HG02798 (cell line): Measurements from ENCODE around the gene LDB1.

Experiments used
- ATAC-seq: cut with Tn5 transposase; IDR thresholded peaks from one replicate; pipeline ENCODE4 v1.9.1; 2021; ENCODE audit warnings: mild to moderate bottlenecking; ENCODE audit not compliant: unreplicated experiment, poor library complexity

LDB1 gene

GRCh38 chr10:102120142-102120990 lies at the start of gene LDB1:
Gene LDB1, minus strand, starts transcription at chr10:102120368. Its CDS starts 258 bp downstream, at chr10:102120110.
- ATAC-seq = peak; percentile 65

- no peak for ATAC-seq
Observed at GRCh38 chr10:102167861-102168260, 47.7 kb upstream of the LDB1 start.

GRCh38 chr10:102163342-102163989 lies 43.3 kb upstream of the LDB1 start:
- no peak for ATAC-seq

- no peak for ATAC-seq
Observed at GRCh38 chr10:102159831-102160230, 39.7 kb upstream of the LDB1 start.

- ATAC-seq = no peak
Observed at GRCh38 chr10:102159051-102159597, 39.0 kb upstream of the LDB1 start.

GRCh38 chr10:102157224-102157623 lies 37.1 kb upstream of the LDB1 start:
- no peak for ATAC-seq

GRCh38 chr10:102154466-102155116 lies 34.4 kb upstream of the LDB1 start:
- ATAC-seq = no peak

- ATAC-seq = no peak
Observed at GRCh38 chr10:102153093-102153620, 33.0 kb upstream of the LDB1 start.

GRCh38 chr10:102152545-102152890 lies 32.4 kb upstream of the LDB1 start:
- peak; percentile 21 for ATAC-seq

- ATAC-seq = peak; percentile 96
Observed at GRCh38 chr10:102151774-102152544, 31.8 kb upstream of the LDB1 start, which contains the start of gene NOLC1. Gene NOLC1, plus strand, starts transcription at chr10:102152389. Its CDS starts 22 bp downstream, at chr10:102152411.

GRCh38 chr10:102150970-102151773 lies 31.0 kb upstream of the LDB1 start:
- ATAC-seq = no peak

- no peak for ATAC-seq
Observed at GRCh38 chr10:102148275-102148674, 28.1 kb upstream of the LDB1 start.

- ATAC-seq = no peak
Observed at GRCh38 chr10:102147561-102147960, 27.4 kb upstream of the LDB1 start.

- no peak for ATAC-seq
Observed at GRCh38 chr10:102146971-102147428, 26.8 kb upstream of the LDB1 start.

- ATAC-seq = no peak
Observed at GRCh38 chr10:102141583-102142107, 21.5 kb upstream of the LDB1 start.

- no peak for ATAC-seq
Observed at GRCh38 chr10:102140913-102141540, 20.9 kb upstream of the LDB1 start.

GRCh38 chr10:102140218-102140617 lies 20.1 kb upstream of the LDB1 start:
- no peak for ATAC-seq
